ENCODE results near the gene RALGPS2.

The RALGPS2 gene

GRCh38 chr1:178970184-178970583 lies 245.1 kb downstream of the RALGPS2 start:
- no peak for DNase-seq

Data from NCI-H510A (cell line).